HCT116 (cell line): Measurements from ENCODE around the gene DOCK9. TPM values are rescaled to one million over a fixed set of nuclear protein-coding genes. Genes with fewer than 3 reads are reported as not detected.

Source experiments
- ATAC-seq: fragments of 200-7000 bp; cut with Tn5 transposase; 2 replicates; pipeline ENCODE4 v1.9.1; 2020; ENCODE audit warnings: mild to moderate bottlenecking, moderate library complexity
- BruUV-seq: library from RNA; stranded (reverse); fragments of 400-500 nt; replicated peaks from 2 replicates; lab custom pipeline; 2021; lab: Mats Ljungman, UMichigan
- CTCF ChIA-PET: fragments of 300-600 bp; sonication (Branson Sonifier 250); formaldehyde crosslinking; loops from one replicate; lab custom pipeline; 2021; ENCODE audit warnings: antibody characterized with exemption; lab: Charles Lee
- POLR2A ChIA-PET: fragments of 300-600, 350-600 bp; sonication (Branson Sonifier 250); formaldehyde crosslinking; loops from one replicate; lab custom pipeline; 2021; ENCODE audit warnings: antibody characterized with exemption; lab: Charles Lee
- RAD21 ChIA-PET, 2 experiments: fragments of 300-600 bp; sonication (Branson Sonifier 250); formaldehyde crosslinking; loops; one replicate each; lab custom pipeline; 2023; ENCODE audit warnings: low total read pairs in 2 of 2; ENCODE audit not compliant: uncharacterized antibody in 2 of 2, unreplicated experiment in 2 of 2, low non-redundant PET in 1 of 2; lab: Charles Lee
- DNase-seq: peaks from one replicate; pipeline ENCODE4 v3.0.0-alpha.2; 2010; ENCODE audit warnings: low read depth, low spot score
- H2AFZ ChIP-seq: fragments of 200-600 bp; shearing (Covaris generic), sonication (generic); 2 replicates; pipeline ENCODE4 v1.6.1; 2017; ENCODE audit warnings: low read depth, mixed run types, mixed read lengths, antibody characterized with exemption, low read length; ENCODE audit not compliant: poor library complexity, severe bottlenecking
- H3K27ac ChIP-seq: 2 replicates; pipeline ENCODE4 v1.5.1; 2012; ENCODE audit warnings: low read depth, low read length
- H3K27me3 ChIP-seq: fragments of 200-600 bp; sonication (generic); 2 replicates; pipeline ENCODE4 v1.6.1; 2016; ENCODE audit warnings: mixed run types, low read length, mixed read lengths; ENCODE audit not compliant: insufficient read depth
- H3K36me3 ChIP-seq, 2 experiments: fragments of 200-500 bp in 1 of 2; fragments of 200-600 bp in 1 of 2; sonication (Bioruptor generic) in 1 of 2; sonication (generic) in 1 of 2; 2 replicates each; pipeline versions ENCODE4 v1.5.1 to v1.6.1; 2014 to 2016; ENCODE audit warnings: low read length in 2 of 2, inconsistent platforms in 1 of 2, mixed read lengths in 1 of 2, mixed run types in 1 of 2; ENCODE audit not compliant: insufficient read depth in 2 of 2, control insufficient read depth in 1 of 2
- H3K4me1 ChIP-seq, 2 experiments: fragments of 200-600 bp in 1 of 2; sonication (generic) in 1 of 2; 2 replicates each; pipeline versions ENCODE4 v1.5.1 to v1.6.1; 2012 to 2017; ENCODE audit warnings: low read length in 2 of 2, inconsistent platforms in 1 of 2, mild to moderate bottlenecking in 1 of 2, mixed read lengths in 1 of 2, mixed run types in 1 of 2, moderate library complexity in 1 of 2; ENCODE audit not compliant: insufficient read depth in 2 of 2, control insufficient read depth in 1 of 2
- H3K4me2 ChIP-seq: fragments of 200-600 bp; sonication (generic); 2 replicates; pipeline ENCODE4 v1.6.1; 2017; ENCODE audit warnings: mixed run types, low read length, mixed read lengths
- H3K4me3 ChIP-seq, 2 experiments: fragments of 200-600 bp in 1 of 2; sonication (generic) in 1 of 2; replicated peaks in 1 of 2; 2 replicates each; pipeline ENCODE4 v1.5.1; 2011 to 2016; ENCODE audit warnings: low read length in 2 of 2, control low read depth in 1 of 2, low read depth in 1 of 2, mild to moderate bottlenecking in 1 of 2, mixed read lengths in 1 of 2, mixed run types in 1 of 2
- H3K79me2 ChIP-seq: fragments of 200-600 bp; sonication (generic); 2 replicates; pipeline ENCODE4 v1.6.1; 2017; ENCODE audit warnings: mild to moderate bottlenecking, mixed run types, low read length, moderate library complexity, mixed read lengths; ENCODE audit not compliant: insufficient read depth
- H3K9ac ChIP-seq: fragments of 200-600 bp; sonication (generic); 2 replicates; pipeline ENCODE4 v1.6.1; 2016; ENCODE audit warnings: low read length, mixed read lengths
- H3K9me2 ChIP-seq: fragments of 200-600 bp; sonication (generic), shearing (Covaris generic); 2 replicates; pipeline ENCODE4 v1.6.1; 2017; ENCODE audit warnings: mixed run types, mild to moderate bottlenecking, moderate library complexity; ENCODE audit not compliant: insufficient read depth
- H3K9me3 ChIP-seq, 2 experiments: fragments of 200-500 bp in 1 of 2; fragments of 200-600 bp in 1 of 2; sonication (Bioruptor generic) in 1 of 2; sonication (generic) in 1 of 2; 2 replicates each; pipeline ENCODE4 v1.6.1; 2014 to 2017; ENCODE audit warnings: low read length in 2 of 2, mixed read lengths in 2 of 2, inconsistent platforms in 1 of 2, low read depth in 1 of 2, mild to moderate bottlenecking in 1 of 2, mixed run types in 1 of 2, moderate library complexity in 1 of 2; ENCODE audit not compliant: control insufficient read depth in 1 of 2, insufficient read depth in 1 of 2
- H4K20me1 ChIP-seq: fragments of 200-600 bp; sonication (generic), shearing (Covaris generic); 2 replicates; pipeline ENCODE4 v1.6.1; 2017; ENCODE audit warnings: mixed run types, mild to moderate bottlenecking, moderate library complexity; ENCODE audit not compliant: insufficient read depth
- CBX3 ChIP-seq: IDR thresholded peaks from 2 replicates; pipeline ENCODE4 v1.6.1; 2012; ENCODE audit warnings: low read depth
- CEBPB ChIP-seq: IDR thresholded peaks from 2 replicates; pipeline ENCODE4 v1.6.1; 2012; ENCODE audit warnings: low read depth
- CTCF ChIP-seq, 3 experiments: fragments of 200-600 bp in 1 of 3; sonication (generic) in 1 of 3; IDR thresholded peaks in 2 of 3; conservative IDR thresholded peaks in 1 of 3; 2 replicates each; pipeline ENCODE4 v1.5.1; 2012 to 2017; ENCODE audit warnings: low read depth in 2 of 3, low read length in 2 of 3, antibody characterized with exemption in 1 of 3, borderline replicate concordance in 1 of 3, control low read depth in 1 of 3, mild to moderate bottlenecking in 1 of 3, mixed read lengths in 1 of 3, mixed run types in 1 of 3, moderate library complexity in 1 of 3; ENCODE audit not compliant: insufficient read depth in 1 of 3
- EGR1 ChIP-seq: IDR thresholded peaks from 2 replicates; pipeline ENCODE4 v1.6.1; 2012; ENCODE audit warnings: low read depth
- JUND ChIP-seq: IDR thresholded peaks from 2 replicates; pipeline ENCODE4 v1.6.1; 2012
- POLR2AphosphoS5 ChIP-seq: IDR thresholded peaks from 2 replicates; pipeline ENCODE4 v1.6.1; 2011; ENCODE audit warnings: mild to moderate bottlenecking, low read depth, low read length, moderate library complexity
- SIN3A ChIP-seq: IDR thresholded peaks from 2 replicates; pipeline ENCODE4 v1.6.1; 2012; ENCODE audit warnings: low read depth
- SP1 ChIP-seq: IDR thresholded peaks from 2 replicates; pipeline ENCODE4 v1.6.1; 2012; ENCODE audit warnings: low read depth
- SRF ChIP-seq: IDR thresholded peaks from 2 replicates; pipeline ENCODE4 v1.6.1; 2012; ENCODE audit warnings: low read depth
- TCF7L2 ChIP-seq: IDR thresholded peaks from 2 replicates; pipeline ENCODE4 v1.7.0; 2011; ENCODE audit warnings: borderline replicate concordance, inconsistent platforms; ENCODE audit not compliant: insufficient read depth, insufficient read length; ENCODE audit errors: extremely low read depth
- YY1 ChIP-seq: IDR thresholded peaks from 2 replicates; pipeline ENCODE4 v1.6.1; 2011; ENCODE audit warnings: low read length, low read depth, moderate library complexity, mild to moderate bottlenecking; ENCODE audit not compliant: insufficient replicate concordance; ENCODE audit errors: extremely low read depth
- intact Hi-C: fragments of 100-400 bp; cut with micrococcal nuclease; formaldehyde crosslinking; loops from 2 replicates; pipeline ENCODE4 v1.10.0; 2022
- total RNA-seq: library from RNA; stranded (reverse); gene quantifications from one replicate; pipeline ENCODE4 v1.2.1, GENCODE V29; 2021; ENCODE audit not compliant: unreplicated experiment

DOCK9 gene
- total RNA-seq, 1 experiment from 2014 or later: 58.8 TPM

GRCh38 chr13:98878486-98879126, 99.3 kb downstream of the DOCK9 start (continued):
- TF ChIP-seq CTCF (IDR thresholded peaks at IDR 0.05 in 2 of 3, conservative IDR thresholded peaks at IDR 0.05 in 1 of 3; ENCODE audit: borderline replicate concordance in 1 of 3, insufficient read depth in 1 of 3, low read depth in 2 of 3, low read length in 2 of 3): no peak

- ChIA-PET CTCF (no interaction called here), POLR2A (no interaction called here), RAD21 (no interaction called here)
- Histone ChIP-seq H3K27ac (no peak overlapping the region), H3K36me3 (peaks cover 3 to 22% of the 10 kb centered on the region in 2 experiments; a peak in 1 of 4 replicates), H3K4me3 (no peak overlapping the region), H3K4me2 (no peak overlapping the region), H4K20me1 (no peaks in the 10 kb centered on the region), H2AFZ (no peak overlapping the region), H3K9ac (no peak overlapping the region), H3K4me1 (no peaks in the 10 kb centered on the region), H3K79me2 (no peaks in the 10 kb centered on the region), H3K9me2 (no peaks in the 10 kb centered on the region), H3K27me3 (no peaks in the 10 kb centered on the region), H3K9me3 (peaks cover 4 to 7% of the 10 kb centered on the region in 2 experiments; a peak in 2 of 4 replicates)
- intact Hi-C loops: no loop called here
- no peak for ATAC-seq
- BruUV-seq: no TSS peak
- no peak for DNase-seq
- TF ChIP-seq CBX3 (no peak), TCF7L2 (no peak), JUND (no peak), SRF (no peak), YY1 (no peak), SP1 (no peak), EGR1 (no peak), CEBPB (no peak), SIN3A (no peak), POLR2AphosphoS5 (no peak)
These were observed 99.9 kb downstream of the DOCK9 start for GRCh38 chr13:98877936-98878335.
